Nucleus accumbens (tissue), 56 donors: ENCODE data around the gene WDR37.

Source experiments
- DNase-seq, 56 donors: peaks; one replicate each; lab custom pipeline; 2025; lab: John Stamatoyannopoulos, UW

WDR37 gene

GRCh38 chr10:1180071-1180730 lies 124.0 kb downstream of the WDR37 start:
- DNase-seq: no peak

- DNase-seq: peak in 20 of 56 donors; percentile 18 to 63 (median 34)
Observed at GRCh38 chr10:1180836-1181235, 124.7 kb downstream of the WDR37 start.
